ENCODE measurements around the gene GAL3ST2. TPM values are rescaled to one million over a fixed set of nuclear protein-coding genes. Genes with fewer than 3 reads are reported as not detected.

The GAL3ST2 gene
- total and polyA plus RNA-seq, 2 of the 8 experiments (the other 6 are each of a cell fraction or from before 2014, with no cell fraction given): not detected

DNA sequence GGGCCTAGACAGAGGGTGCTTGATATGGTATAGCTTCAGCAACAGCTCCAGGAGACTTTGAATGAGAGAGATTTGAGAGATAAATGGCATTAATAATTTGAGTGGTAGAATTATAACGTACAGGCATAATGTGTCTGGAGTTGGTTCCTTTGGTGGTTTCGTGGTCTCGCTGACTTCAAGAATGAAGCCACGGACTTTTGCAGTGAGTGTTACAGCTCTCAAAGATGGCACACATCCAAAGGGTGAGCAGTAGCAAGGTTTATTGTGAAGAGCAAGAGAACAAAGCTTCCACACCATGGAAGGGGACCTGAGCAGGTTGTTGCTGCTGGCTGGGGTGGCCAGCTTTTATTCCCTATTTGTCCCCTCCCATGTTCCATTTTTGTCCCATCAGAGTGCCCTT lies 59.0 kb downstream of the GAL3ST2 start:
- no peak for DNase-seq (ENCODE audit: low read depth in 1 of 2, low spot score in 2 of 2)
- H3K23me2 ChIP-seq (ENCODE audit: low read depth, low read length): no peaks in the 10 kb centered on the region
- H3K79me2 ChIP-seq (ENCODE audit: control insufficient read depth in 1 of 2, insufficient read depth in 2 of 2, low read length in 2 of 2): no peaks in the 10 kb centered on the region
- H4K5ac ChIP-seq (ENCODE audit: insufficient read length, low read depth, low read length): no peak overlapping the region
- no peaks in the 10 kb centered on the region for H4K20me1 ChIP-seq (replicated peaks in 1 of 2; ENCODE audit: control insufficient read depth in 1 of 2, insufficient read depth in 2 of 2, low read length in 2 of 2)
- no peak overlapping the region for H2BK15ac ChIP-seq (ENCODE audit: low read length)
- no peaks in the 10 kb centered on the region for H3K79me1 ChIP-seq (ENCODE audit: low read depth, low read length)
- H2BK120ac ChIP-seq (replicated peaks; ENCODE audit: low read depth, low read length): no peak overlapping the region
- H3K36me3 ChIP-seq (ENCODE audit: control insufficient read depth in 2 of 4, insufficient read depth in 4 of 4, low read length in 3 of 4): no peaks in the 10 kb centered on the region
- H2BK12ac ChIP-seq (ENCODE audit: low read depth, low read length): no peak overlapping the region
- no peak overlapping the region for H3K23ac ChIP-seq (ENCODE audit: insufficient read length)
- H3K4ac ChIP-seq (replicated peaks; ENCODE audit: insufficient read length, low read depth, low read length): no peak overlapping the region
- H4K8ac ChIP-seq (ENCODE audit: extremely low read depth, insufficient read depth, low read length): no peak overlapping the region
- H4K91ac ChIP-seq (replicated peaks; ENCODE audit: insufficient read length, low read length): no peak overlapping the region
- FAIRE-seq: no peak
- no peak overlapping the region for H3K9ac ChIP-seq (replicated peaks in 1 of 4; ENCODE audit: extremely low read depth in 1 of 4, low read depth in 3 of 4, low read length in 3 of 4)
- H2BK5ac ChIP-seq (ENCODE audit: low read depth, low read length): no peak overlapping the region
- H3K4me3 ChIP-seq (ENCODE audit: extremely low read depth in 1 of 4, insufficient read depth in 2 of 4, low read depth in 3 of 4, low read length in 4 of 4): no peak overlapping the region
- no peak overlapping the region for H3K4me2 ChIP-seq (ENCODE audit: insufficient read depth in 1 of 2, low read depth in 2 of 2, low read length in 2 of 2)
- POLR2A ChIA-PET (ENCODE audit: partially characterized antibody): no interaction called here
- H3K14ac ChIP-seq (ENCODE audit: insufficient read length): no peak overlapping the region
- no peak overlapping the region for H2AFZ ChIP-seq (ENCODE audit: low read length)
- no peak overlapping the region for H3K56ac ChIP-seq (replicated peaks; ENCODE audit: insufficient read length, low read depth, low read length)
- H3K27me3 ChIP-seq (replicated peaks in 1 of 4; ENCODE audit: control insufficient read depth in 3 of 4, extremely low read depth in 1 of 4, insufficient read depth in 3 of 4, low read length in 3 of 4): no peaks in the 10 kb centered on the region
- whole genome bisulfite sequencing, 2 experiments (ENCODE audit: extremely low coverage in 1 of 2, insufficient coverage in 1 of 2, insufficient read length in 1 of 2, insufficient replicate concordance in 2 of 2, low coverage in 1 of 2, low lambda C conversion rate in 2 of 2, missing lambda C conversion rate in 1 of 2): 83% methylated on average over 4 of the region's 4 CpGs; no CpG with 5 or more reads in 1 of the 2 experiments
- H2AK5ac ChIP-seq (ENCODE audit: low read depth, low read length): no peak overlapping the region
- H3K9me3 ChIP-seq (ENCODE audit: insufficient read depth in 2 of 2, low read depth in 1 of 2, low read length in 1 of 2): no peaks in the 10 kb centered on the region
- CTCF ChIA-PET (ENCODE audit: partially characterized antibody): interaction anchor here (1.3 to 2.4 kb wide), 3 partner anchors 9 to 43 kb away, joined by 5 to 9 read pairs (median 6); no protein-coding TSS in a partner anchor
- no peaks in the 10 kb centered on the region for H3K4me1 ChIP-seq (replicated peaks in 1 of 4; ENCODE audit: control insufficient read depth in 3 of 4, insufficient read depth in 4 of 4, low read length in 3 of 4)
- H3K27ac ChIP-seq (ENCODE audit: low read depth, low read length): no peak overlapping the region
- no peak overlapping the region for H3K18ac ChIP-seq (ENCODE audit: extremely low read depth, low read length)
- H2BK20ac ChIP-seq (ENCODE audit: low read length): no peak overlapping the region
- no peak for TF ChIP-seq RNF2 (IDR thresholded peaks at IDR 0.05; ENCODE audit: borderline replicate concordance, low read depth, low read length, missing control alignments, poor library complexity, severe bottlenecking)
- TF ChIP-seq, protein P1, sequence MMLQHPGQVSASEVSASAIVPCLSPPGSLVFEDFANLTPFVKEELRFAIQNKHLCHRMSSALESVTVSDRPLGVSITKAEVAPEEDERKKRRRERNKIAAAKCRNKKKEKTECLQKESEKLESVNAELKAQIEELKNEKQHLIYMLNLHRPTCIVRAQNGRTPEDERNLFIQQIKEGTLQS (IDR thresholded peaks at IDR 0.05; ENCODE audit: insufficient read depth, low read depth, low read length): no peak

Measured in H1 (cell line).